ENCODE results near the gene CSMD2.
A peak's percentile ranks its signal among the peaks of the same experiment; 100 is the strongest.
"Not testable (repeated sequence)": the region's sequence is repeated elsewhere in the genome, so short reads cannot be mapped to it uniquely, and the experiment has no call there.

Gene CSMD2

GRCh38 chr1:34024485-34024884 lies 140.5 kb downstream of the CSMD2 start:
- H3K4me3 ChIP-seq (ENCODE audit: control insufficient read depth, low read depth, low read length): no peak overlapping the region
- no peak for DNase-seq (ENCODE audit: low read depth)
- TF ChIP-seq CTCF (IDR thresholded peaks at IDR 0.05; ENCODE audit: control insufficient read depth, insufficient read depth, low read depth, low read length, missing control alignments): no peak

- no peak for TF ChIP-seq CTCF (IDR thresholded peaks at IDR 0.05; ENCODE audit: control insufficient read depth, insufficient read depth, low read depth, low read length, missing control alignments)
- no peak overlapping the region for H3K4me3 ChIP-seq (ENCODE audit: control insufficient read depth, low read depth, low read length)
- DNase-seq (ENCODE audit: low read depth): no peak
Observed at GRCh38 chr1:34019741-34020552, 145.1 kb downstream of the CSMD2 start.

GRCh38 chr1:34018285-34018684 lies 146.7 kb downstream of the CSMD2 start:
- TF ChIP-seq CTCF (IDR thresholded peaks at IDR 0.05; ENCODE audit: control insufficient read depth, insufficient read depth, low read depth, low read length, missing control alignments): no peak

GRCh38 chr1:34016281-34016680 lies 148.7 kb downstream of the CSMD2 start:
- not testable (repeated sequence) for H3K4me3 ChIP-seq (ENCODE audit: control insufficient read depth, low read depth, low read length); DNase-seq (ENCODE audit: low read depth)

More at GRCh38 chr1:34018285-34018684, 146.7 kb downstream of the CSMD2 start:
- H3K4me3 ChIP-seq (ENCODE audit: control insufficient read depth, low read depth, low read length): no peak overlapping the region
- no peak for DNase-seq (ENCODE audit: low read depth)

- no peak for DNase-seq (ENCODE audit: low read depth)
- TF ChIP-seq CTCF (IDR thresholded peaks at IDR 0.05; ENCODE audit: control insufficient read depth, insufficient read depth, low read depth, low read length, missing control alignments): peak; percentile 59
- no peak overlapping the region for H3K4me3 ChIP-seq (ENCODE audit: control insufficient read depth, low read depth, low read length)
Observed at GRCh38 chr1:34013958-34014737, 150.9 kb downstream of the CSMD2 start.

GRCh38 chr1:34013136-34013535 lies 151.9 kb downstream of the CSMD2 start:
- no peak for DNase-seq (ENCODE audit: low read depth)

More at GRCh38 chr1:34013136-34013535, 151.9 kb downstream of the CSMD2 start:
- TF ChIP-seq CTCF (IDR thresholded peaks at IDR 0.05; ENCODE audit: control insufficient read depth, insufficient read depth, low read depth, low read length, missing control alignments): no peak
- no peak overlapping the region for H3K4me3 ChIP-seq (ENCODE audit: control insufficient read depth, low read depth, low read length)
